RKO (cell line): ENCODE results near the gene SCARB2.

Experiments
- DNase-seq: peaks from one replicate; pipeline ENCODE4 v3.0.0-alpha.2; 2016; ENCODE audit warnings: low spot score

The SCARB2 gene

GRCh38 chr4:76148142-76148865, 65.3 kb downstream of the SCARB2 start, which contains the start of gene NUP54:
Gene NUP54 (minus strand): TSS chr4:76148397. CDS start chr4:76148374, 23 bp downstream.
- peak; percentile 94 for DNase-seq

- DNase-seq = peak; percentile 91
Observed at GRCh38 chr4:76147454-76148141, 66.0 kb downstream of the SCARB2 start.

DNA sequence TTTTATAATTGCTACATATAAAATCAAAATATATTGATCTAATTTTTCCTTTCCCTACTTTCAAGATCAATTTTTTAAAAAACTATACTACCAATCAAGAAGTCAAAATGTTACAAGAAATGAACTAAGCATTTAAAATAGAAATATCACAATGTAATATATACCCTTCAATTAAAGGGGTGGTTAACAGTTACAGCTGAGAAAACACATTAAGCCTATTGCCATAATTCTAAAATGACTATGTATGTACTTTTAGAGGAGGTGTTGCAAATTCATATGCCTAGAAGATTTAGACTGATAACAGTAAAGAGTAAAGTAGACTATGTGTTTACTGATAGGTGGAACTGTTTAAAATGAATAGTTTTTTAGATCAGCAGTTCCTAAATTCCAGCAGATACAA, 69.1 kb downstream of the SCARB2 start:
- no peak for DNase-seq

- DNase-seq = no peak
Observed at GRCh38 chr4:76141241-76141640, 72.4 kb downstream of the SCARB2 start.

DNA sequence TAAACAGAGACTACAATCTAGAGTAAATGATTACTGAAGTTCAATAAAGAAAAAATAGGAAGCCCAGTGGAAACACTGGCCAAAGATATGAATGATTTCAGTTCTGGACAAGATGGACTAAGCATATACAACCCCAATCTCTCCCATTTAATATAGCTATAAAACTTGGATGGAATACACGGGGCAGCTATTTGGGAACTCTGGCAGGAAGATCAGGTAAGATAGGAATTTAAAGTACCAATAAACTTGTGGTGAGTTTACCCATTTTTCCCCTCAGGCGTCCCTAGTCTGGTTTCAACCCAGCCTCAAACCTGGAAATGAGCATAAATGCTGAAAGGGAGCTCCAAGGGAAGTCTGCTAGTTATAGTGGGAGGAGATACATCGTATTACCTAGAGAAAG, 85.9 kb downstream of the SCARB2 start:
- DNase-seq = no peak

- DNase-seq = no peak
Observed at GRCh38 chr4:76125816-76126215, 87.8 kb downstream of the SCARB2 start.

DNA sequence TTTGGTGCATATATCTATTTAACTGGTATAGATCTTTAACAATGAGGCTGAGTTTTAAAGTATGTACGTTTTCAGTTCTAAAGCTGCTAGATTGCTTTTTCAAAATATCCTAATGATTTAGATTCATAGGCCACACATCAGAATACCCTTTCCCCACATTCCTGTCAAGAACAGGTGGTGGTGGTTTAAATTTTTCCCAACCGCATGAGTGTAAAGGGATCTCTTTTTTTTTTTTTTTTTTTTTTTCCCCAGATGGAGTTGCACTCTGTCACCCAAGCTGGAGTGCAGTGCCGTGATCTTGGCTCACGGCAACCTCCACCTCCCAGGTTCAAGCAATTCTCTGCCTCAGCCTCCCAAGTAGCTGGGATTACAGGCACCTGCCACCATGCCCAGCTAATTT, 93.4 kb downstream of the SCARB2 start:
- no peak for DNase-seq

- DNase-seq = no peak
Observed at GRCh38 chr4:76117536-76117935, 96.1 kb downstream of the SCARB2 start.

DNA sequence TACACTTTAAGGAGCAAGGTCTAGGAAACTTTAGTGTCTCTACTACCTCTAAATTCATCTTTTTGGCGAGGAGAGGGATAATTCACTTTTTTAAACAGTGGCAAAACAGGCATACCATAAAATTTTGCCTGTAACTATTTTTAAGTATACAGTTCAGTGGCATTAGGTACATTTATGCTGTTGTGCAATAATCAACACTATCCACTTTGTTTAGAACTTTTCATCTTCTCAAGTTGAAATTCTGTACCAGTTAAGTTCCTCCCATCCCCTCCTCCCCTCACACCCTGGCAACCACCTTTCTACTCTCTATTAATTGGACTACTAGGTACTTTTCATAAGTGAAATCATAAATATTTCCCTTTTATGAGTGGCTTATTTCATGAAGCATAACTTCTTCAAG, 96.8 kb downstream of the SCARB2 start:
- no peak for DNase-seq
